Neuronal stem cell (in vitro differentiated cells): ENCODE data around the gene GNG12.

ENCODE experiments used
- DNase-seq: peaks from one replicate; pipeline ENCODE4 v3.0.0-alpha.2; 2013; ENCODE audit warnings: low spot score
- H2AFZ ChIP-seq: one replicate; pipeline ENCODE4 v1.6.1; 2013; ENCODE audit warnings: mild to moderate bottlenecking, low read length, inconsistent platforms
- H2AK5ac ChIP-seq: 2 replicates; pipeline ENCODE4 v1.6.1; 2013; ENCODE audit warnings: low read depth, mild to moderate bottlenecking, inconsistent platforms, low read length, moderate library complexity, mixed read lengths
- H2BK120ac ChIP-seq: 2 replicates; pipeline ENCODE4 v1.6.1; 2013; ENCODE audit warnings: low read depth, mild to moderate bottlenecking, inconsistent platforms, low read length, moderate library complexity, mixed read lengths
- H2BK12ac ChIP-seq: one replicate; pipeline ENCODE4 v1.6.1; 2013; ENCODE audit warnings: low read length, inconsistent platforms
- H2BK15ac ChIP-seq: 2 replicates; pipeline ENCODE4 v1.6.1; 2013; ENCODE audit warnings: mild to moderate bottlenecking, low read length, inconsistent platforms, mixed read lengths
- H2BK5ac ChIP-seq: one replicate; pipeline ENCODE4 v1.6.1; 2013; ENCODE audit warnings: inconsistent platforms, mild to moderate bottlenecking, low read length, moderate library complexity
- H3K14ac ChIP-seq: one replicate; pipeline ENCODE4 v1.6.1; 2013; ENCODE audit warnings: low read length, inconsistent platforms
- H3K18ac ChIP-seq: 2 replicates; pipeline ENCODE4 v1.6.1; 2013; ENCODE audit warnings: low read length, inconsistent platforms
- H3K23ac ChIP-seq: 2 replicates; pipeline ENCODE4 v1.6.1; 2013; ENCODE audit warnings: low read depth, mild to moderate bottlenecking, mixed read lengths, low read length, inconsistent platforms; ENCODE audit not compliant: poor library complexity
- H3K27ac ChIP-seq: replicated peaks from 3 replicates; pipeline ENCODE4 v1.5.1; 2013; ENCODE audit warnings: low read length, inconsistent platforms
- H3K27me3 ChIP-seq, 3 experiments: 2 replicates each; pipeline ENCODE4 v1.6.1; 2013; ENCODE audit warnings: low read length in 3 of 3, mild to moderate bottlenecking in 2 of 3, inconsistent platforms in 1 of 3, low read depth in 1 of 3, mixed read lengths in 1 of 3, moderate library complexity in 1 of 3; ENCODE audit not compliant: control insufficient read depth in 3 of 3, insufficient read depth in 3 of 3
- H3K36me3 ChIP-seq, 2 donors: replicated peaks in 1 of 2; 2 replicates each; pipeline ENCODE4 v1.6.1; 2013; ENCODE audit warnings: low read length in 2 of 2; ENCODE audit not compliant: control insufficient read depth in 2 of 2, insufficient read depth in 2 of 2
- H3K4ac ChIP-seq: 2 replicates; pipeline ENCODE4 v1.6.1; 2013; ENCODE audit warnings: inconsistent platforms, mild to moderate bottlenecking, low read length, moderate library complexity
- H3K4me1 ChIP-seq, 2 donors: 1 replicate in 1 of 2; 2 replicates in 1 of 2; pipeline ENCODE4 v1.6.1; 2013; ENCODE audit warnings: low read length in 2 of 2, low read depth in 1 of 2; ENCODE audit not compliant: control insufficient read depth in 2 of 2, insufficient read depth in 1 of 2
- H3K4me2 ChIP-seq: one replicate; pipeline ENCODE4 v1.6.1; 2013; ENCODE audit warnings: mild to moderate bottlenecking, low read length, inconsistent platforms; ENCODE audit not compliant: insufficient read depth, poor library complexity, severe bottlenecking
- H3K4me3 ChIP-seq, 2 donors: 2 replicates each; pipeline ENCODE4 v1.5.1; 2013; ENCODE audit warnings: low read length in 2 of 2, mild to moderate bottlenecking in 2 of 2, inconsistent platforms in 1 of 2, moderate library complexity in 1 of 2
- H3K79me1 ChIP-seq: one replicate; pipeline ENCODE4 v1.6.1; 2013; ENCODE audit warnings: low read depth, mild to moderate bottlenecking, inconsistent platforms, low read length, moderate library complexity
- H3K9ac ChIP-seq: one replicate; pipeline ENCODE4 v1.6.1; 2013; ENCODE audit warnings: mild to moderate bottlenecking, low read depth, low read length, inconsistent platforms; ENCODE audit not compliant: poor library complexity
- H3K9me3 ChIP-seq, 2 donors: replicated peaks in 1 of 2; 2 replicates each; pipeline versions ENCODE3 to v1.6.1; 2013; ENCODE audit warnings: low read length in 2 of 2, mild to moderate bottlenecking in 2 of 2, inconsistent platforms in 1 of 2, low read depth in 1 of 2, mixed read lengths in 1 of 2, moderate library complexity in 1 of 2; ENCODE audit not compliant: control insufficient read depth in 2 of 2, insufficient read depth in 1 of 2
- H4K8ac ChIP-seq: one replicate; pipeline ENCODE4 v1.6.1; 2013; ENCODE audit warnings: low read depth, mild to moderate bottlenecking, inconsistent platforms, low read length, moderate library complexity
- H4K91ac ChIP-seq: one replicate; pipeline ENCODE4 v1.6.1; 2013; ENCODE audit warnings: low read length, low read depth, mild to moderate bottlenecking, inconsistent platforms; ENCODE audit not compliant: poor library complexity
- WGBS, 2 donors: extraction: QIAGEN DNeasy Blood & Tissue Kit; methylation state at CpG; one replicate each; pipeline ENCODE4 v1.1.7; 2013; ENCODE audit warnings: missing lambda C conversion rate in 2 of 2, mixed read lengths in 1 of 2; ENCODE audit not compliant: insufficient read length in 2 of 2, insufficient replicate concordance in 1 of 2; ENCODE audit errors: extremely low coverage in 2 of 2; 5-methylcytosine and 5-hydroxymethylcytosine counted together

The GNG12 gene

GRCh38 chr1:67682659-67683197, 150.5 kb downstream of the GNG12 start:
- H4K91ac ChIP-seq, result no peak overlapping the region
- H3K9ac ChIP-seq, result no peak overlapping the region
- no peak overlapping the region for H3K14ac ChIP-seq
- H4K8ac ChIP-seq, result no peak overlapping the region
- no peak overlapping the region for H2AK5ac ChIP-seq
- H3K27ac ChIP-seq, result no peak overlapping the region
- H3K4me3 ChIP-seq, result no peak overlapping the region
- no peak overlapping the region for H3K18ac ChIP-seq
- H2BK12ac ChIP-seq, result no peak overlapping the region
- peaks cover 5% of the 10 kb centered on the region for H3K79me1 ChIP-seq
- H3K4me1 ChIP-seq, result peaks cover 6 to 11% of the 10 kb centered on the region in 2 donors
- no peak overlapping the region for H2AFZ ChIP-seq
- WGBS, 2 donors, result no CpG with 5 or more reads among the region's 3 CpGs
- no peak overlapping the region for H2BK15ac ChIP-seq
- DNase-seq, result no peak
- H2BK120ac ChIP-seq, result no peak overlapping the region
- H3K23ac ChIP-seq, result no peak overlapping the region
- no peaks in the 10 kb centered on the region for H3K27me3 ChIP-seq
- H3K36me3 ChIP-seq, result peaks cover 0 to 11% of the 10 kb centered on the region in 2 donors
- no peak overlapping the region for H3K4me2 ChIP-seq
- no peaks in the 10 kb centered on the region for H3K9me3 ChIP-seq
- H3K4ac ChIP-seq, result no peak overlapping the region
- no peak overlapping the region for H2BK5ac ChIP-seq

GRCh38 chr1:67680486-67680885, 152.8 kb downstream of the GNG12 start:
- H4K8ac ChIP-seq, result no peak overlapping the region
- no peak overlapping the region for H4K91ac ChIP-seq
- H3K4me3 ChIP-seq, result no peak overlapping the region
- peaks cover 3 to 6% of the 10 kb centered on the region in 2 donors for H3K4me1 ChIP-seq
- H2BK120ac ChIP-seq, result no peak overlapping the region
- no peaks in the 10 kb centered on the region for H3K36me3 ChIP-seq
- WGBS, 2 donors, result no CpG with 5 or more reads among the region's 2 CpGs
- H3K23ac ChIP-seq, result no peak overlapping the region
- no peak overlapping the region for H2BK5ac ChIP-seq
- H3K4ac ChIP-seq, result no peak overlapping the region
- H3K9ac ChIP-seq, result no peak overlapping the region
- H3K4me2 ChIP-seq, result no peak overlapping the region
- H3K9me3 ChIP-seq, result no peaks in the 10 kb centered on the region
- no peak overlapping the region for H2AFZ ChIP-seq
- no peak overlapping the region for H3K14ac ChIP-seq
- DNase-seq, result no peak
- H3K27ac ChIP-seq, result no peak overlapping the region
- H3K79me1 ChIP-seq, result peaks cover 3% of the 10 kb centered on the region
- H2BK15ac ChIP-seq, result no peak overlapping the region
- no peaks in the 10 kb centered on the region for H3K27me3 ChIP-seq
- H3K18ac ChIP-seq, result no peak overlapping the region
- H2AK5ac ChIP-seq, result no peak overlapping the region
- no peak overlapping the region for H2BK12ac ChIP-seq

- Histone ChIP-seq H4K8ac (no peak overlapping the region), H4K91ac (no peak overlapping the region), H2AFZ (no peak overlapping the region), H3K4me1 (peaks cover 4 to 10% of the 10 kb centered on the region in 2 donors), H3K36me3 (no peaks in the 10 kb centered on the region), H3K79me1 (no peaks in the 10 kb centered on the region), H2AK5ac (no peak overlapping the region), H2BK12ac (no peak overlapping the region), H2BK5ac (no peak overlapping the region), H2BK15ac (no peak overlapping the region), H3K9ac (no peak overlapping the region), H3K18ac (no peak overlapping the region), H3K14ac (no peak overlapping the region), H3K27me3 (no peaks in the 10 kb centered on the region), H3K9me3 (no peaks in the 10 kb centered on the region), H3K23ac (no peak overlapping the region), H3K4me2 (no peak overlapping the region), H2BK120ac (no peak overlapping the region), H3K4ac (no peak overlapping the region), H3K4me3 (no peak overlapping the region), H3K27ac (no peak overlapping the region)
- no peak for DNase-seq
These were observed 153.6 kb downstream of the GNG12 start for GRCh38 chr1:67679691-67680090.

- no peaks in the 10 kb centered on the region for H3K79me1 ChIP-seq
- H4K91ac ChIP-seq, result no peak overlapping the region
- H2BK12ac ChIP-seq, result no peak overlapping the region
- no peak overlapping the region for H3K23ac ChIP-seq
- H3K36me3 ChIP-seq, result no peaks in the 10 kb centered on the region
- no CpG with 5 or more reads among the region's 2 CpGs for WGBS, 2 donors
- no peak overlapping the region for H3K4me3 ChIP-seq
- H3K4me2 ChIP-seq, result no peak overlapping the region
- no peak overlapping the region for H2AK5ac ChIP-seq
- no peak overlapping the region for H3K9ac ChIP-seq
- H2BK120ac ChIP-seq, result no peak overlapping the region
- no peak overlapping the region for H3K4ac ChIP-seq
- no peak overlapping the region for H4K8ac ChIP-seq
- no peak overlapping the region for H3K14ac ChIP-seq
- H3K18ac ChIP-seq, result no peak overlapping the region
- no peak overlapping the region for H2AFZ ChIP-seq
- no peak for DNase-seq
- H3K27ac ChIP-seq, result no peak overlapping the region
- no peaks in the 10 kb centered on the region for H3K9me3 ChIP-seq
- peaks cover 2 to 11% of the 10 kb centered on the region in 2 donors for H3K4me1 ChIP-seq
- H3K27me3 ChIP-seq, result no peaks in the 10 kb centered on the region
- no peak overlapping the region for H2BK15ac ChIP-seq
- H2BK5ac ChIP-seq, result no peak overlapping the region
These were observed 155.3 kb downstream of the GNG12 start for GRCh38 chr1:67677930-67678329.
